Kasumi-1 (cell line): ENCODE data around the gene DDIT4.
A peak's percentile ranks its signal among the peaks of the same experiment; 100 is the strongest.

ENCODE experiments used
- DNase-seq, 2 experiments: peaks; one replicate each; lab custom pipeline; 2025; lab: John Stamatoyannopoulos, UW

DDIT4 gene

GRCh38 chr10:72318418-72319262 is 44.9 kb downstream of the DDIT4 start:
- DNase-seq, result peak; percentile 38 to 43

DNA sequence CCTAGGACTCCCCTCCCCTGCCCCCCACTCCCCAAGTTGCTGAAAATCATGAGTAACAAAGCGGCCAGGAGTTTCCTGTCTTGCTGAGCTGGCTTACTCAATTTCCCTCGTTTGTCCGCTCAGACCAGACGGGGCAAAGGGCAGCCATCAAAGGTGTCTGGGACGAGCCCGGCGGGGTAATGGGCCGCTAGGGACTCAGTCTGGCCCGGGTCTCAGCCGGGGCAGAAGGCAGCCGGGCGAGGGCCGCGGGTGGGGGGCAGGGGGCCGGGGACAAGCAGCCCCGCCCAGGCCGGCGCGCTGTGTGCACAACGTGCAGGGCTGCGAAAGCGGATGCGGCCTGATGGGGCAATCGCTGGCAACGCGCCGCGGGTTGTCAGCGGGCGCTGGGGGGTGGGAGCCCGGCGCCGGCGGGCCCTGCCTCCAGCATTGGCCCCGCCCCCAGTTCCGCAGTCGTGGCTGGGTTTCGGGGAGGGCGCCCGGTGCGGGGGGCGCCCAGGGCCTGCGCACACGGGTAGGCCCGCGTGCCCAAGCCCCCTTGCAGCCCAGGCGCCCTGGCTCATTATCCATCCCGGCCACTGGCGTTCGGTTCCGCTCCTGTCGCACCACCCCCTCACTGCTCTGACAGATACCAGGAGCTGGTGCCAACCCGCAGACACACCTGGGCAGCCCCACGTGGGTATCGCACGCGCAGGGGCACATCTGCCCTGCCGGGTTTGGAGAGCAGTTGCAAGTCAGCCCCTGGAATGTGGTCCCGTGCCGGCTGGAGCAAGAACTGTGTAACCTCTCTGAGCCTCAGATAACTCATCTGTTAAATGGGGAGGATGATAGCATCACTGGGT is 45.9 kb downstream of the DDIT4 start:
- DNase-seq, result peak; percentile 91

DNA sequence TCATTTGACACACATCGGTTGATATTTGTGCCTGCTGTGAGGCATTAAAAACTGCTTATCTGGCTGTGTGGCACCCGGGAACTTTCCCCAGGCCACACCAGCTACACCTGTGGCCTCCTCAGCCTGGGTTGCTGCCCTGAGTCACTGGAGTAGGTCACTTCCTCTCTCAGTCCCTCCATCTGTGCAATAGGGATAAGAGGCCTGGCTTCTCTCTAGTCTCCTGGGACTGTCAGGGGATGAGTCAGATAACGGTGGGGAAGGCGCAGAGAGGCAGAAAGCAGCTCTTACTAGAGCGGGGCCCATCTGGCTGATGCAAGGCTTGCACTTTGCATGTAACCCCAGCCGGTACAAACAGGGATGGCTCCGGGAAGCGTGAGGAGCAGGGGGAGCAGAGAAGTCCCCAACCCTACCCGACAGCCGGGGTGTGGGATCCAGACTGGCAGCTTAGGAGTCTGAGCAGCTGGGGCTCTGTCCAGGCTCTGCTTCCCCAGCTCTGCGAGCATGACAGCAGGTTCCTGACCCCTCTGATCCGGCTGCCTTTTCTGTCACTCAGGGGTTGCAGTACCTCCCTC is 47.0 kb downstream of the DDIT4 start:
- DNase-seq, result peak; percentile 100

DNA sequence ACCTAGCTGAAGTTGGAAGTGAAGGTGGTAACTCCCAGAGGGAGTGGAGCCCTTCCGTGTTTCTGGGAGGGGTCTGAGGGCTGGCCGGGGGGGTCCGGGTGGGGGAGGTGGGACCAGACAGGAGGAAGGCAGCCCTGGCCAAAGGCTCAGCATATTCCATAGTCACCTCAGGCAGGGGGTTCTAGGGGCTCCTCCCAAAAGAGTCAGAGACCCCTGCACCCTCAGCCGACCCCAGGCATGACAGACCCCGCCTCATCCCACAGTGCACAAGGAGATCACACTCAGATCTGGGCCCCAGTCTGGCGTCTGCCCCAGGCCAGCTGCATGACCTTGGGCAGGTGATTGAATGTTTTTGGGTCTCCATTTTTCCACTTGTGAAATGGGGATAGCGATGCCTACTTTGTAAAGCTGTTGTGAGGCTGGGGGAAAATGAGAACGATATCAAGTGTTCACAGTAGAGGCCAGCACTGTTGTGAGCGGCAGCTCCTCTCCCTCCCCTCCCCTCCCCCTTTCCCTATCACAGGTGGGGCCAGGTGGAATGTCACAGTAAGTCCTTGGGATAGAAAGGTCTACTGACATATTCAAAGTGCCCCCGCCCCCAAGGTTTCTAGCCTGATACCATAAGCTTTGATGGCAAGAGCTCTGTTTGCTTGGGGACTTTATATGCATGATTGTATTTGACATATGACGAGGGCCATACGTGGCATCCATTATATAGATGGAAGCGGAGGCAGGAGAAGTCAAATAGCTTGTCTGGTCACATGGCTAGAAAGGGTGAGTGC is 47.7 kb downstream of the DDIT4 start:
- DNase-seq, result no peak

GRCh38 chr10:72322030-72322279 is 48.2 kb downstream of the DDIT4 start:
- no peak for DNase-seq

DNA sequence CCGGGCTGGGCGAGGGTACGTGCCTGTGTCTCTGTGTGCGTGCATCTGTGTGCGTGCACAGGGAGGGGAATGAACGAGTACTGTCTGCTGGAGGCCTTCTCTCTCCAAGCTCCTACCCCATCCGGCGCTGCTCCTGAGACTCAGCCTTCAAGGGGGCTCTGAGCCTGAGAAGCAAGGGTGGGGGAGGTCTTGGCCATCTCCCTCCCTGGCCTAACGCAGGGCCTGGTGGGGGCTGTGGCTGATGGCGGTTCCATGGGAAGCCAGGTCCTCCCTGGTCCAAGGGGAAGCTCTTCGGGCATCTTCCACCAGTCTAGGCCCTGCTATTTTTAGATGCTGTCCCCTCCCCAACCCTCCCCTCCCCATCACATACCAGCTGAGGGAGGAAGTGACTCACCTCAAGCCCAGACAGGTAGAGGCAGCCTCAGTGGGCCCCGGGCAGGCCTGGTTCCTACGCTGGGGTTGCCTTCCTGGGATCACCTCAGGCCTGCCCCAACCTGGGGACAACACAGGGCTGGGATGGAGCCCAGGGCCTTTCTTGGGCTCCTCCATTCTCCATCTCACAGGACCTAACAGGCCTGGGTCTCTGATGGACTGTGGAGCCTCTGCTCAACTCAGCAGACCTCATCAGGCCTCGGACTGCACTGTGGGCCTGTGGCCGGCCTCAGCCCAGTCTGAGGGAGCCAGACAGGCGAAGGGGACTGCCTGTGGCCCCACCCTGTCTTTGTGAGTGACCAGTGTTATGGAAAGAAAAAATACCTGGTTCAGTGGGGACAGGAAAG is 48.7 kb downstream of the DDIT4 start:
- DNase-seq, result no peak

DNA sequence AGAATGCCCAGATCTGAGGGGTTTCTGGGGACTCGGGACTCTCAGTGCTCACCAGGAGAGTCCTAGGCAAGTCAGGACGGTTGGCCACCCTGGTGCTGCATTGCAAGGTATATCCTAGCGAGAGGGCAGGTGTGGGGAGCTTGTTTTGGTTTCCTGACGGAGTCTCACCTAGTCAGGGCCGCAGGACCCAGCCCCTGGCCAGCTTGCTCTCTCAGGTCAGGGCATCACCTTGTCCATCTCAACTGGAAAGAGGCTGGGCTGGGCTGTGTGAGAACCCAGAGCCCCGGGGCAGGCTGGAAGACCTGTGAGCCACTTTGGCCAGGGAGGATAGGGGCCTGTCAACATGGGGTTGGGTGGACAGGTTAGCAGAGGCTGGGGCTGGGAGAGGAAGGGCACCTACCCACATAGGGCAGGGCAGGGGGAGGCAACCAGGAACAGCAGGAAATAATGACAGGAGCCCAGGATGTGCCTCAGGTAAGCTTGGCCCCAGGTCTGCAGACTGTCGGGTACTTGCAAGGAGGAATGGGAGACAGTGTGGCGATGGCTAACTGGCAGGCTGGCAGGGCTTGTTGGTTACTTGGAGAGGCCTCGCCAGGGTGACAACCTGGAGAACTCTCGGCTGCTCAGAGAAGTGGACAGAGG is 49.5 kb downstream of the DDIT4 start:
- no peak for DNase-seq

DNA sequence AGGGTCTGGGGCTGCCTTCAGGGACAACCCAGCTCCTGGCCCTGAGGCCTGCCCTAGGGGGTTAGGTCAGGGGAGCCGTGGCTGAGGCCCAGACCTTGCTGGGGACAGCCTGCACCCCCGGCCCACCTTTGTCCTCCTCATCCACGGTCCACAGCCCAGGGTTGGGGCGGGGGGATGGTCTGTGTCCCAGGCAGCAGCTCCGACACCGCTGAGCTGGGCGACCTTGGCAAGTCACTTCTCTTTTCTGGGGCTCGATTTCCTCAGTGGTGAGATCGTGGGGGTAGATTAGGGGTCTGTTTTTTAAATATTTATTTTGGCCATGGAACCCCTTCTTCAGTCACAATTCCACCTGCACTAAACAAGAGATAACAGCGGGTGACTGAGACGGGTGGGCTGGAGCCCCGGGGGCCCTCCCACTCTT is 50.1 kb downstream of the DDIT4 start:
- DNase-seq, result peak; percentile 58 to 74
